CD4-positive, alpha-beta T cell (primary cell): Measurements from ENCODE around the gene MYOM3. TPM values are rescaled to one million over a fixed set of nuclear protein-coding genes. Genes with fewer than 3 reads are reported as not detected.

Experiments used
- ATAC-seq: fragments of 200-7000 bp; cut with Tn5 transposase; one replicate; pipeline ENCODE4 v1.10.0; 2022; ENCODE audit warnings: mild to moderate bottlenecking; ENCODE audit not compliant: poor library complexity
- CTCF ChIA-PET: fragments of 350-600 bp; sonication (Branson Sonifier 250); formaldehyde crosslinking; loops from one replicate; lab custom pipeline; 2021; ENCODE audit warnings: antibody characterized with exemption, inconsistent platforms; lab: Charles Lee
- POLR2A ChIA-PET: fragments of 350-600 bp; sonication (Branson Sonifier 250); formaldehyde crosslinking; loops from one replicate; lab custom pipeline; 2021; ENCODE audit warnings: antibody characterized with exemption, inconsistent platforms; lab: Charles Lee
- DNase-seq, 14 experiments: peaks; one replicate each; pipeline ENCODE4 v3.0.0-alpha.2; 2013 to 2020; ENCODE audit warnings: mixed read lengths in 2 of 14
- H3K27ac ChIP-seq, 2 donors: one replicate each; pipeline versions ENCODE4 v1.5.1 to v1.7.0; 2013; ENCODE audit warnings: low read length in 2 of 2, low read depth in 1 of 2, mild to moderate bottlenecking in 1 of 2
- H3K27me3 ChIP-seq, 2 experiments: 1 replicate in 1 of 2; 2 replicates in 1 of 2; pipeline versions ENCODE4 v1.6.1 to v1.7.0; 2013; ENCODE audit warnings: low read length in 2 of 2, control low read depth in 1 of 2, mild to moderate bottlenecking in 1 of 2, moderate library complexity in 1 of 2; ENCODE audit not compliant: insufficient read depth in 2 of 2, control insufficient read depth in 1 of 2
- H3K36me3 ChIP-seq: one replicate; pipeline ENCODE4 v1.6.1; 2013; ENCODE audit warnings: low read length, control low read depth; ENCODE audit not compliant: insufficient read depth
- H3K4me1 ChIP-seq: one replicate; pipeline ENCODE4 v1.6.1; 2013; ENCODE audit warnings: low read length, control low read depth; ENCODE audit not compliant: insufficient read depth
- H3K4me3 ChIP-seq: one replicate; pipeline ENCODE4 v1.5.1; 2013; ENCODE audit warnings: mild to moderate bottlenecking, low read length, moderate library complexity
- H3K9me3 ChIP-seq, 2 experiments: 1 replicate in 1 of 2; 2 replicates in 1 of 2; pipeline versions ENCODE4 v1.6.1 to v1.7.0; 2013; ENCODE audit warnings: low read length in 2 of 2, mild to moderate bottlenecking in 2 of 2, control low read depth in 1 of 2, moderate library complexity in 1 of 2; ENCODE audit not compliant: control insufficient read depth in 1 of 2, insufficient read depth in 1 of 2
- H3K27ac Mint-ChIP-seq: one replicate; pipeline ENCODE4 v1.8.0; 2020; ENCODE audit warnings: mixed read lengths
- H3K27me3 Mint-ChIP-seq: one replicate; pipeline ENCODE4 v1.8.0; 2021; ENCODE audit warnings: mixed read lengths
- H3K36me3 Mint-ChIP-seq: one replicate; pipeline ENCODE4 v1.8.0; 2021; ENCODE audit warnings: low read depth, mixed read lengths
- H3K4me1 Mint-ChIP-seq: one replicate; pipeline ENCODE4 v1.8.0; 2021; ENCODE audit warnings: low read depth, mixed read lengths
- H3K4me3 Mint-ChIP-seq: one replicate; pipeline ENCODE4 v1.8.0; 2020; ENCODE audit warnings: mild to moderate bottlenecking, mixed read lengths
- H3K9me3 Mint-ChIP-seq: one replicate; pipeline ENCODE4 v1.8.0; 2020; ENCODE audit warnings: mixed read lengths
- CTCF ChIP-seq: fragments of 200-600 bp; IDR thresholded peaks from one replicate; pipeline ENCODE4 v1.8.0; 2022; ENCODE audit warnings: antibody characterized with exemption, mild to moderate bottlenecking
- intact Hi-C, 2 experiments: fragments of 100-400 bp; cut with DNase I in 1 of 2; cut with micrococcal nuclease in 1 of 2; formaldehyde crosslinking; loops; one replicate each; pipeline versions ENCODE4 v1.15.1 to v1.9.0; 2023 to 2025; cut with DNase I, micrococcal nuclease
- polyA plus RNA-seq, 2 donors: library from polyadenylated mRNA; unstranded; fragments of 120-200 nt; gene quantifications; one replicate each; pipeline ENCODE4 v1.2.1, GENCODE V29; 2013
- total RNA-seq, 174 experiments: library from RNA in 2 of 174; stranded (reverse) in 2 of 174; gene quantifications; one replicate each; pipeline ENCODE4 v1.2.3 and lab custom pipeline; 2021 to 2026

MYOM3 gene
- not detected for total RNA-seq
- not detected for polyA plus RNA-seq (2013, experiment 1 of 2)
- polyA plus RNA-seq (2013, experiment 2 of 2): 9.0 TPM
- 0 to 0.17 (median 0) reads per million in 172 experiments for total RNA-seq (lab: John Stamatoyannopoulos, UW)

- H3K36me3 ChIP-seq: no peaks in the 10 kb centered on the region
- ATAC-seq: peak; percentile 88
- no peaks in the 10 kb centered on the region for H3K9me3 ChIP-seq
- H3K4me1 Mint-ChIP-seq: peaks cover 5% of the 10 kb centered on the region
- H3K27ac ChIP-seq: no peak within 1 kb of the TSS
- intact Hi-C loops: loop anchor here in 1 of 2 experiments (2.0 kb wide), 1 partner anchor 41 kb away; no protein-coding TSS in a partner anchor
- no peak within 1 kb of the TSS for H3K27ac Mint-ChIP-seq
- peaks cover 32% of the 10 kb centered on the region for H3K27me3 Mint-ChIP-seq
- H3K4me1 ChIP-seq: peaks cover 9% of the 10 kb centered on the region
- no peaks in the 10 kb centered on the region for H3K36me3 Mint-ChIP-seq
- peaks cover 0 to 8% of the 10 kb centered on the region in 2 experiments for H3K27me3 ChIP-seq
- POLR2A ChIA-PET: no interaction called here
- no peaks in the 10 kb centered on the region for H3K9me3 Mint-ChIP-seq
- H3K4me3 Mint-ChIP-seq: no peak within 1 kb of the TSS
- no peak within 1 kb of the TSS for H3K4me3 ChIP-seq
- CTCF ChIA-PET: interaction anchor here (0.5 kb wide), 1 partner anchor 159 kb away, joined by 3 read pairs; no protein-coding TSS in a partner anchor
- DNase-seq: peak in 13 of 14 experiments; percentile 14 to 61 (median 34)
- TF ChIP-seq CTCF: no peak
Measured at GRCh38 chr1:24111996-24112779, at the start of gene MYOM3. Gene MYOM3 (minus strand): TSS chr1:24112135. CDS start chr1:24108636, 3,499 bp downstream.

- no peaks in the 10 kb centered on the region for H3K4me1 Mint-ChIP-seq
- no peak overlapping the region for H3K27ac Mint-ChIP-seq
- DNase-seq (no peak), ATAC-seq (no peak)
- ChIA-PET POLR2A (no interaction called here), CTCF (no interaction called here)
- no peaks in the 10 kb centered on the region for H3K9me3 Mint-ChIP-seq
- Histone ChIP-seq H3K36me3 (peaks cover 12% of the 10 kb centered on the region), H3K27ac (no peak overlapping the region), H3K4me3 (no peak overlapping the region), H3K27me3 (no peaks in the 10 kb centered on the region), H3K9me3 (no peaks in the 10 kb centered on the region), H3K4me1 (no peaks in the 10 kb centered on the region)
- TF ChIP-seq CTCF: no peak
- intact Hi-C loops: no loop called here
- H3K36me3 Mint-ChIP-seq: peaks cover 14% of the 10 kb centered on the region
- H3K4me3 Mint-ChIP-seq: no peak overlapping the region
- H3K27me3 Mint-ChIP-seq: no peaks in the 10 kb centered on the region
Measured at GRCh38 chr1:24161270-24161669, 49.3 kb upstream of the MYOM3 start.

GRCh38 chr1:24159366-24159765, 47.4 kb upstream of the MYOM3 start:
- peaks cover 8% of the 10 kb centered on the region for H3K36me3 ChIP-seq
- H3K36me3 Mint-ChIP-seq: peaks cover 4% of the 10 kb centered on the region
- H3K27me3 Mint-ChIP-seq: no peaks in the 10 kb centered on the region
- intact Hi-C loops: no loop called here
- POLR2A ChIA-PET: no interaction called here
- DNase-seq (no peak), ATAC-seq (no peak)
- CTCF ChIA-PET: interaction anchor here (2.0 kb wide), 1 partner anchor 9 kb away, joined by 6 read pairs; no protein-coding TSS in a partner anchor
- no peak overlapping the region for H3K4me3 ChIP-seq
- H3K4me3 Mint-ChIP-seq: no peak overlapping the region
- H3K9me3 ChIP-seq: no peaks in the 10 kb centered on the region
- no peaks in the 10 kb centered on the region for H3K27me3 ChIP-seq
- no peaks in the 10 kb centered on the region for H3K4me1 Mint-ChIP-seq
- no peak for TF ChIP-seq CTCF
- no peak overlapping the region for H3K27ac Mint-ChIP-seq
- H3K4me1 ChIP-seq: no peaks in the 10 kb centered on the region
- no peaks in the 10 kb centered on the region for H3K9me3 Mint-ChIP-seq
- no peak overlapping the region for H3K27ac ChIP-seq
